HCT116 (cell line): ENCODE measurements around the gene METTL22. TPM values are rescaled to one million over a fixed set of nuclear protein-coding genes. Genes with fewer than 3 reads are reported as not detected.

ENCODE experiments used
- ATAC-seq: fragments of 200-7000 bp; cut with Tn5 transposase; 2 replicates; pipeline ENCODE4 v1.9.1; 2020; ENCODE audit warnings: mild to moderate bottlenecking, moderate library complexity
- BruUV-seq: library from RNA; stranded (reverse); fragments of 400-500 nt; replicated peaks from 2 replicates; lab custom pipeline; 2021; lab: Mats Ljungman, UMichigan
- CTCF ChIA-PET: fragments of 300-600 bp; sonication (Branson Sonifier 250); formaldehyde crosslinking; loops from one replicate; lab custom pipeline; 2021; ENCODE audit warnings: antibody characterized with exemption; lab: Charles Lee
- POLR2A ChIA-PET: fragments of 300-600, 350-600 bp; sonication (Branson Sonifier 250); formaldehyde crosslinking; loops from one replicate; lab custom pipeline; 2021; ENCODE audit warnings: antibody characterized with exemption; lab: Charles Lee
- RAD21 ChIA-PET, 2 experiments: fragments of 300-600 bp; sonication (Branson Sonifier 250); formaldehyde crosslinking; loops; one replicate each; lab custom pipeline; 2023; ENCODE audit warnings: low total read pairs in 2 of 2; ENCODE audit not compliant: uncharacterized antibody in 2 of 2, unreplicated experiment in 2 of 2, low non-redundant PET in 1 of 2; lab: Charles Lee
- DNase-seq: peaks from one replicate; pipeline ENCODE4 v3.0.0-alpha.2; 2010; ENCODE audit warnings: low read depth, low spot score
- H2AFZ ChIP-seq: fragments of 200-600 bp; shearing (Covaris generic), sonication (generic); 2 replicates; pipeline ENCODE4 v1.6.1; 2017; ENCODE audit warnings: low read depth, mixed run types, mixed read lengths, antibody characterized with exemption, low read length; ENCODE audit not compliant: poor library complexity, severe bottlenecking
- H3K27ac ChIP-seq: 2 replicates; pipeline ENCODE4 v1.5.1; 2012; ENCODE audit warnings: low read depth, low read length
- H3K27me3 ChIP-seq: fragments of 200-600 bp; sonication (generic); 2 replicates; pipeline ENCODE4 v1.6.1; 2016; ENCODE audit warnings: mixed run types, low read length, mixed read lengths; ENCODE audit not compliant: insufficient read depth
- H3K36me3 ChIP-seq, 2 experiments: fragments of 200-500 bp in 1 of 2; fragments of 200-600 bp in 1 of 2; sonication (Bioruptor generic) in 1 of 2; sonication (generic) in 1 of 2; 2 replicates each; pipeline versions ENCODE4 v1.5.1 to v1.6.1; 2014 to 2016; ENCODE audit warnings: low read length in 2 of 2, inconsistent platforms in 1 of 2, mixed read lengths in 1 of 2, mixed run types in 1 of 2; ENCODE audit not compliant: insufficient read depth in 2 of 2, control insufficient read depth in 1 of 2
- H3K4me1 ChIP-seq, 2 experiments: fragments of 200-600 bp in 1 of 2; sonication (generic) in 1 of 2; 2 replicates each; pipeline versions ENCODE4 v1.5.1 to v1.6.1; 2012 to 2017; ENCODE audit warnings: low read length in 2 of 2, inconsistent platforms in 1 of 2, mild to moderate bottlenecking in 1 of 2, mixed read lengths in 1 of 2, mixed run types in 1 of 2, moderate library complexity in 1 of 2; ENCODE audit not compliant: insufficient read depth in 2 of 2, control insufficient read depth in 1 of 2
- H3K4me2 ChIP-seq: fragments of 200-600 bp; sonication (generic); 2 replicates; pipeline ENCODE4 v1.6.1; 2017; ENCODE audit warnings: mixed run types, low read length, mixed read lengths
- H3K4me3 ChIP-seq, 2 experiments: fragments of 200-600 bp in 1 of 2; sonication (generic) in 1 of 2; replicated peaks in 1 of 2; 2 replicates each; pipeline ENCODE4 v1.5.1; 2011 to 2016; ENCODE audit warnings: low read length in 2 of 2, control low read depth in 1 of 2, low read depth in 1 of 2, mild to moderate bottlenecking in 1 of 2, mixed read lengths in 1 of 2, mixed run types in 1 of 2
- H3K79me2 ChIP-seq: fragments of 200-600 bp; sonication (generic); 2 replicates; pipeline ENCODE4 v1.6.1; 2017; ENCODE audit warnings: mild to moderate bottlenecking, mixed run types, low read length, moderate library complexity, mixed read lengths; ENCODE audit not compliant: insufficient read depth
- H3K9ac ChIP-seq: fragments of 200-600 bp; sonication (generic); 2 replicates; pipeline ENCODE4 v1.6.1; 2016; ENCODE audit warnings: low read length, mixed read lengths
- H3K9me2 ChIP-seq: fragments of 200-600 bp; sonication (generic), shearing (Covaris generic); 2 replicates; pipeline ENCODE4 v1.6.1; 2017; ENCODE audit warnings: mixed run types, mild to moderate bottlenecking, moderate library complexity; ENCODE audit not compliant: insufficient read depth
- H3K9me3 ChIP-seq, 2 experiments: fragments of 200-500 bp in 1 of 2; fragments of 200-600 bp in 1 of 2; sonication (Bioruptor generic) in 1 of 2; sonication (generic) in 1 of 2; 2 replicates each; pipeline ENCODE4 v1.6.1; 2014 to 2017; ENCODE audit warnings: low read length in 2 of 2, mixed read lengths in 2 of 2, inconsistent platforms in 1 of 2, low read depth in 1 of 2, mild to moderate bottlenecking in 1 of 2, mixed run types in 1 of 2, moderate library complexity in 1 of 2; ENCODE audit not compliant: control insufficient read depth in 1 of 2, insufficient read depth in 1 of 2
- H4K20me1 ChIP-seq: fragments of 200-600 bp; sonication (generic), shearing (Covaris generic); 2 replicates; pipeline ENCODE4 v1.6.1; 2017; ENCODE audit warnings: mixed run types, mild to moderate bottlenecking, moderate library complexity; ENCODE audit not compliant: insufficient read depth
- CBX3 ChIP-seq: IDR thresholded peaks from 2 replicates; pipeline ENCODE4 v1.6.1; 2012; ENCODE audit warnings: low read depth
- EGR1 ChIP-seq: IDR thresholded peaks from 2 replicates; pipeline ENCODE4 v1.6.1; 2012; ENCODE audit warnings: low read depth
- ELF1 ChIP-seq: IDR thresholded peaks from 2 replicates; pipeline ENCODE4 v1.6.1; 2012; ENCODE audit warnings: low read depth, borderline replicate concordance
- EZH2phosphoT487 ChIP-seq: fragments of 200-600 bp; IDR thresholded peaks from 2 replicates; pipeline ENCODE4 v1.6.1; 2018; ENCODE audit warnings: antibody characterized with exemption, borderline replicate concordance
- POLR2A ChIP-seq: IDR thresholded peaks from 2 replicates; pipeline ENCODE4 v1.7.0; 2011; ENCODE audit warnings: borderline replicate concordance; ENCODE audit not compliant: insufficient read depth, insufficient read length; ENCODE audit errors: extremely low read depth
- SP1 ChIP-seq: IDR thresholded peaks from 2 replicates; pipeline ENCODE4 v1.6.1; 2012; ENCODE audit warnings: low read depth
- intact Hi-C: fragments of 100-400 bp; cut with micrococcal nuclease; formaldehyde crosslinking; loops from 2 replicates; pipeline ENCODE4 v1.10.0; 2022
- total RNA-seq: library from RNA; stranded (reverse); gene quantifications from one replicate; pipeline ENCODE4 v1.2.1, GENCODE V29; 2021; ENCODE audit not compliant: unreplicated experiment
- TF ChIP-seq, protein P1 (sequence below), 3 experiments: fragments of 200-600 bp in 1 of 3; sonication (generic) in 1 of 3; IDR thresholded peaks in 2 of 3; conservative IDR thresholded peaks in 1 of 3; 2 replicates each; pipeline ENCODE4 v1.5.1; 2012 to 2017; ENCODE audit warnings: low read depth in 2 of 3, low read length in 2 of 3, antibody characterized with exemption in 1 of 3, borderline replicate concordance in 1 of 3, control low read depth in 1 of 3, mild to moderate bottlenecking in 1 of 3, mixed read lengths in 1 of 3, mixed run types in 1 of 3, moderate library complexity in 1 of 3; ENCODE audit not compliant: insufficient read depth in 1 of 3

METTL22 gene
- total RNA-seq, 1 experiment from 2014 or later = 33.3 TPM

DNA sequence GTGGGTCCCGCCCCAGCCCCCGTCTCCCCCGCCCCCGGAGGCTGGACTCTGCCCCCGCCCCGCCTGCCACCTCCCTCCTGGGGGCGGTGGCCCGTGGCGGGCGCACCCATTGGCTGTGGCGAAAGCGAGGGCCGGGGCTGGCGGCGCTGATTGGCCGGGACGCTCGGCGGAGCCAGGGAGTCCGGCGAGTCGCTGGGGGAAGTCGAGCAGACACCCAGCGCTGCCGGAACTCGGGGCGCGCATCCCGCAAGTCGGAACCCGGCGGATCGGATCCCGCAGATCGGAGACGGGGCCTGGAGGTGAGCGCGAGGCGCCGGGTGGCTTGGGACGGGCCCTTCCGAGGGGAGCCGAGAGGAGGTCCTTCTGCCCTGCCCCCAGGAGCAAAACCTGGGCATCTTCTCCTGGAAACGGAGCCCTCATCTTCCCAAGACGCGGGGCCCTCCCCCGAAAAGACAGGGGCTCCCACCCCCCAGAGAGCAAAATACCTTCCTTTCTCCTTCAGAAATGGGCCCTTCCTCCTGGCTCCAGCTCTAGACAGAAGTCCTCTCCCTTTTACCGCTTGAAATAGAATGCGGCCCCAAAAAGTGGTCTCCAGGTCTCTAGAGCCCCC lies 53.0 kb downstream of the METTL22 start, which contains the start of gene ABAT:
Gene ABAT (plus strand): TSS at position 205 of the 610 bp plus-strand sequence. CDS start 61,123 bp downstream, outside the sequence.
- H3K9ac ChIP-seq = peak within 1 kb of the TSS; percentile 44

More for the DNA sequence above, 53.0 kb downstream of the METTL22 start, which contains the start of gene ABAT:
- ChIA-PET RAD21 (no interaction called here), CTCF (interaction anchor here (1.0 to 1.4 kb wide), 2 partner anchors 39 to 464 kb away, joined by 3 to 5 read pairs; no protein-coding TSS in a partner anchor), POLR2A (interaction anchor here (0.6 kb wide), 1 partner anchor 417 kb away, joined by 3 read pairs; the partner anchor contains the start of gene HAPSTR1)
- TF ChIP-seq CBX3 (no peak), EGR1 (no peak), SP1 (peak; percentile 50; the same call in 1 of the 2 replicates), POLR2A (peak; percentile 37), EZH2phosphoT487 (no peak), ELF1 (no peak)
- TF ChIP-seq, protein P1, sequence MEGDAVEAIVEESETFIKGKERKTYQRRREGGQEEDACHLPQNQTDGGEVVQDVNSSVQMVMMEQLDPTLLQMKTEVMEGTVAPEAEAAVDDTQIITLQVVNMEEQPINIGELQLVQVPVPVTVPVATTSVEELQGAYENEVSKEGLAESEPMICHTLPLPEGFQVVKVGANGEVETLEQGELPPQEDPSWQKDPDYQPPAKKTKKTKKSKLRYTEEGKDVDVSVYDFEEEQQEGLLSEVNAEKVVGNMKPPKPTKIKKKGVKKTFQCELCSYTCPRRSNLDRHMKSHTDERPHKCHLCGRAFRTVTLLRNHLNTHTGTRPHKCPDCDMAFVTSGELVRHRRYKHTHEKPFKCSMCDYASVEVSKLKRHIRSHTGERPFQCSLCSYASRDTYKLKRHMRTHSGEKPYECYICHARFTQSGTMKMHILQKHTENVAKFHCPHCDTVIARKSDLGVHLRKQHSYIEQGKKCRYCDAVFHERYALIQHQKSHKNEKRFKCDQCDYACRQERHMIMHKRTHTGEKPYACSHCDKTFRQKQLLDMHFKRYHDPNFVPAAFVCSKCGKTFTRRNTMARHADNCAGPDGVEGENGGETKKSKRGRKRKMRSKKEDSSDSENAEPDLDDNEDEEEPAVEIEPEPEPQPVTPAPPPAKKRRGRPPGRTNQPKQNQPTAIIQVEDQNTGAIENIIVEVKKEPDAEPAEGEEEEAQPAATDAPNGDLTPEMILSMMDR (IDR thresholded peaks at IDR 0.05 in 2 of 3, conservative IDR thresholded peaks at IDR 0.05 in 1 of 3; ENCODE audit: borderline replicate concordance in 1 of 3, insufficient read depth in 1 of 3, low read depth in 2 of 3, low read length in 2 of 3) = no peak
- Histone ChIP-seq H3K4me2 (peak within 1 kb of the TSS; percentile 94), H3K27ac (no peak within 1 kb of the TSS; the same call in 1 of the 2 replicates), H2AFZ (peak within 1 kb of the TSS; percentile 85), H3K4me1 (peaks cover 8 to 43% of the 10 kb centered on the region in 2 experiments; a peak in 3 of 4 replicates), H4K20me1 (no peaks in the 10 kb centered on the region), H3K36me3 (no peaks in the 10 kb centered on the region), H3K9me2 (no peaks in the 10 kb centered on the region), H3K9me3 (no peaks in the 10 kb centered on the region; a peak in 1 of 4 replicates), H3K27me3 (no peaks in the 10 kb centered on the region), H3K79me2 (no peaks in the 10 kb centered on the region), H3K4me3 (peak within 1 kb of the TSS; percentile 59 to 67)
- intact Hi-C loops = no loop called here
- DNase-seq (peak; percentile 37), ATAC-seq (peak; percentile 99)
- BruUV-seq = no TSS peak
